ENCODE measurements around the gene RORC. TPM values are rescaled to one million over a fixed set of nuclear protein-coding genes. Genes with fewer than 3 reads are reported as not detected.

Gene RORC
- polyA plus RNA-seq, 1 donor (not counting 4 experiments of a cell fraction or from before 2014, with no cell fraction given) = 0.12 TPM

- Histone ChIP-seq H3K9me3 (ENCODE audit: control insufficient read depth, low read depth, low read length) (no peaks in the 10 kb centered on the region), H3K27me3 (ENCODE audit: control insufficient read depth, extremely low read depth, insufficient read depth, low read length) (peaks cover 8% of the 10 kb centered on the region), H3K27ac (ENCODE audit: control insufficient read depth, insufficient read depth, low read length) (no peak overlapping the region), H3K79me2 (ENCODE audit: control insufficient read depth, insufficient read depth, low read length) (no peaks in the 10 kb centered on the region), H3K4me3 (ENCODE audit: control insufficient read depth in 2 of 3, extremely low read depth in 1 of 3, insufficient read depth in 2 of 3, low read depth in 1 of 3, low read length in 3 of 3) (no peak overlapping the region), H3K9ac (ENCODE audit: control insufficient read depth, extremely low read depth, insufficient read depth, low read length) (no peak overlapping the region), H2AFZ (ENCODE audit: control insufficient read depth, low read length) (no peak overlapping the region), H3K4me2 (ENCODE audit: control insufficient read depth, extremely low read depth, insufficient read depth, low read depth, low read length) (no peak overlapping the region), H3K4me1 (ENCODE audit: control insufficient read depth, extremely low read depth, insufficient read depth, low read length) (peaks cover 7% of the 10 kb centered on the region), H3K36me3 (ENCODE audit: control insufficient read depth in 2 of 2, extremely low read depth in 1 of 2, insufficient read depth in 2 of 2, low read length in 2 of 2) (no peaks in the 10 kb centered on the region), H4K20me1 (ENCODE audit: control insufficient read depth, extremely low read depth, insufficient read depth, low read length) (no peaks in the 10 kb centered on the region), H3K9me1 (ENCODE audit: control insufficient read depth, extremely low read depth, insufficient read depth, low read length) (no peaks in the 10 kb centered on the region)
- TF ChIP-seq EZH2 (IDR thresholded peaks at IDR 0.05; ENCODE audit: low read length) = no peak
- TF ChIP-seq, protein P1, sequence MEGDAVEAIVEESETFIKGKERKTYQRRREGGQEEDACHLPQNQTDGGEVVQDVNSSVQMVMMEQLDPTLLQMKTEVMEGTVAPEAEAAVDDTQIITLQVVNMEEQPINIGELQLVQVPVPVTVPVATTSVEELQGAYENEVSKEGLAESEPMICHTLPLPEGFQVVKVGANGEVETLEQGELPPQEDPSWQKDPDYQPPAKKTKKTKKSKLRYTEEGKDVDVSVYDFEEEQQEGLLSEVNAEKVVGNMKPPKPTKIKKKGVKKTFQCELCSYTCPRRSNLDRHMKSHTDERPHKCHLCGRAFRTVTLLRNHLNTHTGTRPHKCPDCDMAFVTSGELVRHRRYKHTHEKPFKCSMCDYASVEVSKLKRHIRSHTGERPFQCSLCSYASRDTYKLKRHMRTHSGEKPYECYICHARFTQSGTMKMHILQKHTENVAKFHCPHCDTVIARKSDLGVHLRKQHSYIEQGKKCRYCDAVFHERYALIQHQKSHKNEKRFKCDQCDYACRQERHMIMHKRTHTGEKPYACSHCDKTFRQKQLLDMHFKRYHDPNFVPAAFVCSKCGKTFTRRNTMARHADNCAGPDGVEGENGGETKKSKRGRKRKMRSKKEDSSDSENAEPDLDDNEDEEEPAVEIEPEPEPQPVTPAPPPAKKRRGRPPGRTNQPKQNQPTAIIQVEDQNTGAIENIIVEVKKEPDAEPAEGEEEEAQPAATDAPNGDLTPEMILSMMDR (optimal IDR thresholded peaks at IDR 0.05 in 1 of 3, IDR thresholded peaks at IDR 0.05 in 1 of 3, conservative IDR thresholded peaks at IDR 0.05 in 1 of 3; ENCODE audit: extremely low read depth in 1 of 3, insufficient read depth in 2 of 3, low read length in 3 of 3) = no peak
- no peak for DNase-seq (ENCODE audit: low read depth, low spot score)
- no peak for FAIRE-seq
- dilution Hi-C loops (cut with MboI; ENCODE audit: extremely low pct_ligation_motif_present, low sequenced_read_pairs) = no loop called here
Observed at GRCh38 chr1:151849126-151849525, 17.5 kb upstream of the RORC start.

GRCh38 chr1:151847867-151848596 is 16.4 kb upstream of the RORC start:
- H3K27me3 ChIP-seq (ENCODE audit: control insufficient read depth, extremely low read depth, insufficient read depth, low read length) = peaks cover 8% of the 10 kb centered on the region
- FAIRE-seq = no peak
- H3K79me2 ChIP-seq (ENCODE audit: control insufficient read depth, insufficient read depth, low read length) = no peaks in the 10 kb centered on the region
- H3K9me1 ChIP-seq (ENCODE audit: control insufficient read depth, extremely low read depth, insufficient read depth, low read length) = no peaks in the 10 kb centered on the region
- no peak overlapping the region for H3K4me3 ChIP-seq (ENCODE audit: control insufficient read depth in 2 of 3, extremely low read depth in 1 of 3, insufficient read depth in 2 of 3, low read depth in 1 of 3, low read length in 3 of 3)
- H3K36me3 ChIP-seq (ENCODE audit: control insufficient read depth in 2 of 2, extremely low read depth in 1 of 2, insufficient read depth in 2 of 2, low read length in 2 of 2) = no peaks in the 10 kb centered on the region
- H3K4me1 ChIP-seq (ENCODE audit: control insufficient read depth, extremely low read depth, insufficient read depth, low read length) = peaks cover 7% of the 10 kb centered on the region
- dilution Hi-C loops (cut with MboI; ENCODE audit: extremely low pct_ligation_motif_present, low sequenced_read_pairs) = no loop called here
- no peaks in the 10 kb centered on the region for H3K9me3 ChIP-seq (ENCODE audit: control insufficient read depth, low read depth, low read length)
- H2AFZ ChIP-seq (ENCODE audit: control insufficient read depth, low read length) = no peak overlapping the region
- no peak overlapping the region for H3K4me2 ChIP-seq (ENCODE audit: control insufficient read depth, extremely low read depth, insufficient read depth, low read depth, low read length)
- no peak overlapping the region for H3K9ac ChIP-seq (ENCODE audit: control insufficient read depth, extremely low read depth, insufficient read depth, low read length)
- H4K20me1 ChIP-seq (ENCODE audit: control insufficient read depth, extremely low read depth, insufficient read depth, low read length) = no peaks in the 10 kb centered on the region
- no peak overlapping the region for H3K27ac ChIP-seq (ENCODE audit: control insufficient read depth, insufficient read depth, low read length)
- DNase-seq (ENCODE audit: low read depth, low spot score) = no peak
- TF ChIP-seq, protein P1 (optimal IDR thresholded peaks at IDR 0.05 in 1 of 3, IDR thresholded peaks at IDR 0.05 in 1 of 3, conservative IDR thresholded peaks at IDR 0.05 in 1 of 3; ENCODE audit: extremely low read depth in 1 of 3, insufficient read depth in 2 of 3, low read length in 3 of 3) = no peak
- TF ChIP-seq EZH2 (IDR thresholded peaks at IDR 0.05; ENCODE audit: low read length) = no peak

All from keratinocyte (primary cell).